ENCODE data around the gene LCA5.

DNA sequence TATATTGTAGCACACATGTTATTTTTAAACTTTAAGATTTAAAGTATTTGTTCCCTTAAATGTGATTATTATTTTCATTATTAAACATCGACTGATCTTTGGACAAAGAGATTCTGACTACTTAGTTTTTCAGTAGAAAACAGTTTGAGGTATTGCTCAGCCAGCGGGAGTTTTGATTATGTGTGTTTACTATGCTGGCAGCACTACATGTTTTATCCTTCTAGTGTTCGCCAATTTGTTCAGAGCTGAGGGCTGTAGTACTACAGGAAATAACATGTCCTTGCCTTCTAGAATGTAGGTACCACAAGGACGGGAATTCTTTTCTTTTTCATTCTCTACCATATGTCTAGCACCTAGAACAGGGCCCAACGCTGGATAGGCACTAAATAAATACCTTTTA, 11.1 kb upstream of the LCA5 start:
- TF ChIP-seq, protein P1, sequence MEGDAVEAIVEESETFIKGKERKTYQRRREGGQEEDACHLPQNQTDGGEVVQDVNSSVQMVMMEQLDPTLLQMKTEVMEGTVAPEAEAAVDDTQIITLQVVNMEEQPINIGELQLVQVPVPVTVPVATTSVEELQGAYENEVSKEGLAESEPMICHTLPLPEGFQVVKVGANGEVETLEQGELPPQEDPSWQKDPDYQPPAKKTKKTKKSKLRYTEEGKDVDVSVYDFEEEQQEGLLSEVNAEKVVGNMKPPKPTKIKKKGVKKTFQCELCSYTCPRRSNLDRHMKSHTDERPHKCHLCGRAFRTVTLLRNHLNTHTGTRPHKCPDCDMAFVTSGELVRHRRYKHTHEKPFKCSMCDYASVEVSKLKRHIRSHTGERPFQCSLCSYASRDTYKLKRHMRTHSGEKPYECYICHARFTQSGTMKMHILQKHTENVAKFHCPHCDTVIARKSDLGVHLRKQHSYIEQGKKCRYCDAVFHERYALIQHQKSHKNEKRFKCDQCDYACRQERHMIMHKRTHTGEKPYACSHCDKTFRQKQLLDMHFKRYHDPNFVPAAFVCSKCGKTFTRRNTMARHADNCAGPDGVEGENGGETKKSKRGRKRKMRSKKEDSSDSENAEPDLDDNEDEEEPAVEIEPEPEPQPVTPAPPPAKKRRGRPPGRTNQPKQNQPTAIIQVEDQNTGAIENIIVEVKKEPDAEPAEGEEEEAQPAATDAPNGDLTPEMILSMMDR (IDR thresholded peaks at IDR 0.05), result no peak
- no peak for TF ChIP-seq POLR2A (IDR thresholded peaks at IDR 0.05)
